IPS-18a (cell line): ENCODE results near the gene RIN3.
A peak's percentile ranks its signal among the peaks of the same experiment; 100 is the strongest.

ENCODE experiments used
- H3K27ac ChIP-seq: one replicate; pipeline ENCODE4 v1.5.1; 2013; ENCODE audit warnings: low read length
- H3K27me3 ChIP-seq: one replicate; pipeline ENCODE4 v1.6.1; 2013; ENCODE audit warnings: mild to moderate bottlenecking, low read length; ENCODE audit not compliant: control insufficient read depth, insufficient read depth
- H3K36me3 ChIP-seq: one replicate; pipeline ENCODE4 v1.6.1; 2013; ENCODE audit warnings: low read depth, low read length; ENCODE audit not compliant: control insufficient read depth
- H3K4me1 ChIP-seq: one replicate; pipeline ENCODE4 v1.6.1; 2013; ENCODE audit warnings: low read depth, low read length; ENCODE audit not compliant: control insufficient read depth
- H3K4me3 ChIP-seq: one replicate; pipeline ENCODE4 v1.5.1; 2013; ENCODE audit warnings: low read length
- H3K9ac ChIP-seq: one replicate; pipeline ENCODE4 v1.6.1; 2013; ENCODE audit warnings: mild to moderate bottlenecking, low read length, moderate library complexity
- H3K9me3 ChIP-seq: one replicate; pipeline ENCODE4 v1.6.1; 2013; ENCODE audit warnings: low read depth, low read length; ENCODE audit not compliant: control insufficient read depth

Gene RIN3

GRCh38 chr14:92513966-92514843 is 624 bp downstream of the RIN3 start:
- Histone ChIP-seq H3K9me3 (no peaks in the 10 kb centered on the region), H3K27me3 (peaks cover 41% of the 10 kb centered on the region), H3K4me1 (no peaks in the 10 kb centered on the region), H3K4me3 (peak overlapping the region; percentile 59), H3K27ac (no peak overlapping the region), H3K9ac (peak overlapping the region; percentile 25), H3K36me3 (no peaks in the 10 kb centered on the region)

GRCh38 chr14:92514844-92515514 is 1.4 kb downstream of the RIN3 start:
- Histone ChIP-seq H3K27ac (no peak overlapping the region), H3K4me3 (peak overlapping the region; percentile 59), H3K9ac (no peak overlapping the region), H3K36me3 (no peaks in the 10 kb centered on the region), H3K9me3 (no peaks in the 10 kb centered on the region), H3K4me1 (no peaks in the 10 kb centered on the region), H3K27me3 (peaks cover 41% of the 10 kb centered on the region)

GRCh38 chr14:92515546-92516343 is 2.2 kb downstream of the RIN3 start:
- Histone ChIP-seq H3K36me3 (no peaks in the 10 kb centered on the region), H3K27ac (no peak overlapping the region), H3K9ac (no peak overlapping the region), H3K4me3 (no peak overlapping the region), H3K9me3 (no peaks in the 10 kb centered on the region), H3K27me3 (peaks cover 41% of the 10 kb centered on the region), H3K4me1 (no peaks in the 10 kb centered on the region)

GRCh38 chr14:92516344-92516965 is 2.9 kb downstream of the RIN3 start:
- H3K27ac ChIP-seq = no peak overlapping the region
- H3K9me3 ChIP-seq = no peaks in the 10 kb centered on the region
- no peak overlapping the region for H3K9ac ChIP-seq
- H3K4me3 ChIP-seq = no peak overlapping the region
- peaks cover 41% of the 10 kb centered on the region for H3K27me3 ChIP-seq
- no peaks in the 10 kb centered on the region for H3K36me3 ChIP-seq
- no peaks in the 10 kb centered on the region for H3K4me1 ChIP-seq

- no peak overlapping the region for H3K4me3 ChIP-seq
- H3K9me3 ChIP-seq = no peaks in the 10 kb centered on the region
- H3K4me1 ChIP-seq = no peaks in the 10 kb centered on the region
- peaks cover 41% of the 10 kb centered on the region for H3K27me3 ChIP-seq
- no peak overlapping the region for H3K27ac ChIP-seq
- H3K36me3 ChIP-seq = no peaks in the 10 kb centered on the region
- no peak overlapping the region for H3K9ac ChIP-seq
These were observed 3.5 kb downstream of the RIN3 start for GRCh38 chr14:92516966-92517506.

GRCh38 chr14:92517761-92518160 is 4.2 kb downstream of the RIN3 start:
- Histone ChIP-seq H3K27me3 (peaks cover 36% of the 10 kb centered on the region), H3K9me3 (no peaks in the 10 kb centered on the region), H3K4me3 (no peak overlapping the region), H3K9ac (no peak overlapping the region), H3K4me1 (no peaks in the 10 kb centered on the region), H3K36me3 (no peaks in the 10 kb centered on the region), H3K27ac (no peak overlapping the region)

- H3K9me3 ChIP-seq = no peaks in the 10 kb centered on the region
- no peak overlapping the region for H3K9ac ChIP-seq
These were observed 5.9 kb downstream of the RIN3 start for GRCh38 chr14:92519246-92520101.

GRCh38 chr14:92520102-92521057 is 6.8 kb downstream of the RIN3 start:
- H3K9me3 ChIP-seq = no peaks in the 10 kb centered on the region
- peaks cover 10% of the 10 kb centered on the region for H3K27me3 ChIP-seq
- no peak overlapping the region for H3K4me3 ChIP-seq
- H3K9ac ChIP-seq = no peak overlapping the region
- H3K27ac ChIP-seq = no peak overlapping the region
- no peaks in the 10 kb centered on the region for H3K36me3 ChIP-seq
- H3K4me1 ChIP-seq = no peaks in the 10 kb centered on the region

More at GRCh38 chr14:92519246-92520101, 5.9 kb downstream of the RIN3 start:
- H3K36me3 ChIP-seq = no peaks in the 10 kb centered on the region
- no peak overlapping the region for H3K4me3 ChIP-seq
- peaks cover 19% of the 10 kb centered on the region for H3K27me3 ChIP-seq
- H3K4me1 ChIP-seq = no peaks in the 10 kb centered on the region
- no peak overlapping the region for H3K27ac ChIP-seq

- H3K4me1 ChIP-seq = no peaks in the 10 kb centered on the region
- no peak overlapping the region for H3K9ac ChIP-seq
- no peaks in the 10 kb centered on the region for H3K9me3 ChIP-seq
- H3K27me3 ChIP-seq = peaks cover 3% of the 10 kb centered on the region
- no peaks in the 10 kb centered on the region for H3K36me3 ChIP-seq
- no peak overlapping the region for H3K4me3 ChIP-seq
- H3K27ac ChIP-seq = no peak overlapping the region
These were observed 7.5 kb downstream of the RIN3 start for GRCh38 chr14:92521058-92521415.

- no peaks in the 10 kb centered on the region for H3K9me3 ChIP-seq
- H3K27me3 ChIP-seq = no peaks in the 10 kb centered on the region
- H3K27ac ChIP-seq = no peak overlapping the region
- no peak overlapping the region for H3K4me3 ChIP-seq
- H3K36me3 ChIP-seq = no peaks in the 10 kb centered on the region
- H3K9ac ChIP-seq = no peak overlapping the region
- no peaks in the 10 kb centered on the region for H3K4me1 ChIP-seq
These were observed 10.2 kb downstream of the RIN3 start for GRCh38 chr14:92523752-92524151.
